Measurements from ENCODE around the gene ASB7.
"Not testable (repeated sequence)": the region's sequence is repeated elsewhere in the genome, so short reads cannot be mapped to it uniquely, and the experiment has no call there.

The ASB7 gene

GRCh38 chr15:100602064-100602822, at the start of gene ASB7, which contains the start of gene LINS1:
Gene ASB7, plus strand, starts transcription at chr15:100602589. Its CDS starts 9,628 bp downstream, at chr15:100612217.
Gene LINS1, minus strand, starts transcription at chr15:100602184. Its CDS starts 21,342 bp downstream, at chr15:100580842.
- H3K4me3 ChIP-seq (ENCODE audit: low read depth, low read length), result peak within 1 kb of the TSS; percentile 100
- DNase-seq (ENCODE audit: low read depth), result peak; percentile 100

GRCh38 chr15:100553468-100553867, 48.9 kb upstream of the ASB7 start:
- no peak overlapping the region for H3K4me3 ChIP-seq (ENCODE audit: low read depth, low read length)
- DNase-seq (ENCODE audit: low read depth), result no peak

GRCh38 chr15:100558771-100559254, 43.6 kb upstream of the ASB7 start:
- no peak for DNase-seq (ENCODE audit: low read depth)
- H3K4me3 ChIP-seq (ENCODE audit: low read depth, low read length), result no peak overlapping the region

- peak; percentile 77 for DNase-seq (ENCODE audit: low read depth)
- no peak overlapping the region for H3K4me3 ChIP-seq (ENCODE audit: low read depth, low read length)
These were observed 43.1 kb upstream of the ASB7 start for GRCh38 chr15:100559330-100559729.

GRCh38 chr15:100560323-100560722, 42.1 kb upstream of the ASB7 start:
- DNase-seq (ENCODE audit: low read depth), result no peak
- H3K4me3 ChIP-seq (ENCODE audit: low read depth, low read length), result no peak overlapping the region

- DNase-seq (ENCODE audit: low read depth), result no peak
- H3K4me3 ChIP-seq (ENCODE audit: low read depth, low read length), result no peak overlapping the region
These were observed 36.8 kb upstream of the ASB7 start for GRCh38 chr15:100565591-100565990.

- DNase-seq (ENCODE audit: low read depth), result no peak
- H3K4me3 ChIP-seq (ENCODE audit: low read depth, low read length), result no peak overlapping the region
These were observed 35.4 kb upstream of the ASB7 start for GRCh38 chr15:100566850-100567628.

GRCh38 chr15:100569391-100569790, 33.0 kb upstream of the ASB7 start:
- H3K4me3 ChIP-seq (ENCODE audit: low read depth, low read length), result no peak overlapping the region
- no peak for DNase-seq (ENCODE audit: low read depth)

GRCh38 chr15:100570275-100570674, 32.1 kb upstream of the ASB7 start:
- no peak overlapping the region for H3K4me3 ChIP-seq (ENCODE audit: low read depth, low read length)
- no peak for DNase-seq (ENCODE audit: low read depth)

GRCh38 chr15:100570735-100571313, 31.6 kb upstream of the ASB7 start:
- no peak overlapping the region for H3K4me3 ChIP-seq (ENCODE audit: low read depth, low read length)
- DNase-seq (ENCODE audit: low read depth), result no peak

- no peak overlapping the region for H3K4me3 ChIP-seq (ENCODE audit: low read depth, low read length)
- DNase-seq (ENCODE audit: low read depth), result no peak
These were observed 30.7 kb upstream of the ASB7 start for GRCh38 chr15:100571592-100572167.

- no peak for DNase-seq (ENCODE audit: low read depth)
- H3K4me3 ChIP-seq (ENCODE audit: low read depth, low read length), result no peak overlapping the region
These were observed 29.9 kb upstream of the ASB7 start for GRCh38 chr15:100572362-100572983.

GRCh38 chr15:100573526-100573925, 28.9 kb upstream of the ASB7 start:
- H3K4me3 ChIP-seq (ENCODE audit: low read depth, low read length), result no peak overlapping the region
- no peak for DNase-seq (ENCODE audit: low read depth)

GRCh38 chr15:100580414-100580813, 22.0 kb upstream of the ASB7 start:
- no peak for DNase-seq (ENCODE audit: low read depth)

GRCh38 chr15:100588638-100589242, 13.6 kb upstream of the ASB7 start:
- no peak for DNase-seq (ENCODE audit: low read depth)
- no peak overlapping the region for H3K4me3 ChIP-seq (ENCODE audit: low read depth, low read length)

More at GRCh38 chr15:100580414-100580813, 22.0 kb upstream of the ASB7 start:
- H3K4me3 ChIP-seq (ENCODE audit: low read depth, low read length), result no peak overlapping the region

GRCh38 chr15:100591163-100591562, 11.2 kb upstream of the ASB7 start:
- not testable (repeated sequence) for DNase-seq (ENCODE audit: low read depth); H3K4me3 ChIP-seq (ENCODE audit: low read depth, low read length)

GRCh38 chr15:100591835-100592234, 10.6 kb upstream of the ASB7 start:
- DNase-seq (ENCODE audit: low read depth), result no peak
- no peak overlapping the region for H3K4me3 ChIP-seq (ENCODE audit: low read depth, low read length)

- H3K4me3 ChIP-seq (ENCODE audit: low read depth, low read length), result no peak overlapping the region
- DNase-seq (ENCODE audit: low read depth), result peak; percentile 34
These were observed 9.5 kb upstream of the ASB7 start for GRCh38 chr15:100592898-100593297.

- no peak overlapping the region for H3K4me3 ChIP-seq (ENCODE audit: low read depth, low read length)
- no peak for DNase-seq (ENCODE audit: low read depth)
These were observed 9.0 kb upstream of the ASB7 start for GRCh38 chr15:100593431-100593830.
